HepG2 (cell line): ENCODE results near the gene CACNA1F. TPM values are rescaled to one million over a fixed set of nuclear protein-coding genes. Genes with fewer than 3 reads are reported as not detected.
A peak's percentile ranks its signal among the peaks of the same experiment; 100 is the strongest.

Experiments
- FOXJ3 ChIP-seq: sonication (generic); formaldehyde crosslinking; IDR thresholded peaks from 2 replicates; pipeline ENCODE4 v1.4.0; 2020; ENCODE audit warnings: missing genetic modification reagents, mild to moderate bottlenecking, borderline replicate concordance
- GZF1 ChIP-seq: sonication (generic); formaldehyde crosslinking; IDR thresholded peaks from 2 replicates; pipeline ENCODE4 v1.5.1; 2020; ENCODE audit warnings: mild to moderate bottlenecking, missing genetic modification reagents
- HMG20B ChIP-seq: conservative IDR thresholded peaks from 2 replicates; pipeline ENCODE4 v1.6.1; 2016; ENCODE audit warnings: missing genetic modification reagents, missing compliant biosample characterization
- HOXA5 ChIP-seq: sonication (generic); formaldehyde crosslinking; IDR thresholded peaks from 2 replicates; pipeline ENCODE4 v1.4.0; 2020; ENCODE audit warnings: missing genetic modification reagents
- IRF2 ChIP-seq: IDR thresholded peaks from 2 replicates; pipeline ENCODE4 v1.6.1; 2018; ENCODE audit warnings: missing genetic modification reagents, missing compliant biosample characterization
- KDM4B ChIP-seq: sonication (generic); formaldehyde crosslinking; IDR thresholded peaks from 2 replicates; pipeline ENCODE4 v1.4.0; 2020; ENCODE audit warnings: missing genetic modification reagents
- KDM6A ChIP-seq: IDR thresholded peaks from 2 replicates; pipeline ENCODE4 v1.6.1; 2016; ENCODE audit warnings: low read depth
- NFATC3 ChIP-seq: sonication (generic); formaldehyde crosslinking; IDR thresholded peaks from 2 replicates; pipeline ENCODE4 v1.5.1; 2020; ENCODE audit warnings: mild to moderate bottlenecking, missing genetic modification reagents
- SMC3 ChIP-seq: IDR thresholded peaks from 2 replicates; pipeline ENCODE4 v1.6.1; 2011; ENCODE audit warnings: low read length, improper control_type of control experiment
- STAT5B ChIP-seq: sonication (generic); formaldehyde crosslinking; IDR thresholded peaks from 2 replicates; pipeline ENCODE4 v1.4.0; 2020; ENCODE audit warnings: missing genetic modification reagents
- THYN1 ChIP-seq: sonication (generic); formaldehyde crosslinking; IDR thresholded peaks from 2 replicates; pipeline ENCODE4 v1.8.1; 2023; ENCODE audit warnings: low read depth, mild to moderate bottlenecking, moderate library complexity, missing genetic modification reagents, borderline replicate concordance
- YEATS2 ChIP-seq: sonication (generic); formaldehyde crosslinking; IDR thresholded peaks from 2 replicates; pipeline ENCODE4 v1.4.0; 2020; ENCODE audit warnings: missing genetic modification reagents, borderline replicate concordance
- ZMAT3 ChIP-seq: sonication (generic); formaldehyde crosslinking; conservative IDR thresholded peaks from 2 replicates; pipeline ENCODE4 v1.7.0; 2021; ENCODE audit warnings: missing genetic modification reagents
- ZNF101 ChIP-seq: sonication (generic); formaldehyde crosslinking; IDR thresholded peaks from 2 replicates; pipeline ENCODE4 v1.4.0; 2020; ENCODE audit warnings: mild to moderate bottlenecking, low read depth, missing genetic modification reagents, borderline replicate concordance
- ZNF205 ChIP-seq: IDR thresholded peaks from 2 replicates; pipeline ENCODE4 v1.6.1; 2018; ENCODE audit warnings: missing biosample characterization, missing genetic modification reagents
- ZNF282 ChIP-seq: fragments of 450-650 bp; IDR thresholded peaks from 2 replicates; pipeline ENCODE4 v1.6.1; 2018; ENCODE audit not compliant: partially characterized antibody
- ZNF44 ChIP-seq: sonication (generic); formaldehyde crosslinking; IDR thresholded peaks from 2 replicates; pipeline ENCODE4 v1.5.1; 2020; ENCODE audit warnings: mild to moderate bottlenecking, missing genetic modification reagents
- ZNF460 ChIP-seq: sonication (generic); formaldehyde crosslinking; IDR thresholded peaks from 2 replicates; pipeline ENCODE4 v1.5.1; 2020; ENCODE audit warnings: missing genetic modification reagents, mild to moderate bottlenecking, borderline replicate concordance
- ZNF605 ChIP-seq: sonication (generic); formaldehyde crosslinking; IDR thresholded peaks from 2 replicates; pipeline ENCODE4 v1.8.0; 2022; ENCODE audit warnings: mild to moderate bottlenecking, missing genetic modification reagents
- ZNF713 ChIP-seq: sonication (generic); formaldehyde crosslinking; IDR thresholded peaks from 2 replicates; pipeline ENCODE4 v1.4.0; 2020; ENCODE audit warnings: mild to moderate bottlenecking, missing genetic modification reagents
- ZNF781 ChIP-seq: sonication (generic); formaldehyde crosslinking; IDR thresholded peaks from 2 replicates; pipeline ENCODE4 v1.5.1; 2020; ENCODE audit warnings: borderline replicate concordance, mild to moderate bottlenecking, missing genetic modification reagents; ENCODE audit errors: not compliant biosample characterization
- ZNF879 ChIP-seq: sonication (generic); formaldehyde crosslinking; IDR thresholded peaks from 2 replicates; pipeline ENCODE4 v1.8.1; 2023; ENCODE audit warnings: missing genetic modification reagents
- ZSCAN21 ChIP-seq: sonication (generic); formaldehyde crosslinking; IDR thresholded peaks from 2 replicates; pipeline ENCODE4 v1.8.0; 2022; ENCODE audit warnings: mild to moderate bottlenecking, missing genetic modification reagents, moderate library complexity, borderline replicate concordance
- ZSCAN22 ChIP-seq: sonication (generic); formaldehyde crosslinking; IDR thresholded peaks from 2 replicates; pipeline ENCODE4 v1.4.0; 2020; ENCODE audit warnings: mild to moderate bottlenecking, missing genetic modification reagents
- polyA plus RNA-seq, 8 experiments: library from polyadenylated mRNA; depleted of rRNA in 3 of 8; stranded (reverse) in 7 of 8; unstranded in 1 of 8; fragments of >200 nt; fragmentation: Illumina TruSeq in 4 of 8; extraction: Trizol in 4 of 8; gene quantifications; 2 replicates each; pipeline versions ENCODE4 v1.2.1 to v1.2.3, GENCODE V29; 2011 to 2016; ENCODE audit warnings: low read depth in 4 of 8, missing spikeins in 1 of 8, mixed read lengths in 1 of 8; ENCODE audit not compliant: insufficient read depth in 1 of 8
- total RNA-seq, 5 experiments: library from RNA; depleted of rRNA; stranded (reverse); fragments of >200 nt; fragmentation: Illumina TruSeq; extraction: Trizol; gene quantifications; 2 replicates each; pipeline ENCODE4 v1.2.3, GENCODE V29; 2016; ENCODE audit warnings: low read depth in 1 of 5
- TF ChIP-seq, protein P1 (sequence below): sonication (generic); formaldehyde crosslinking; IDR thresholded peaks from 2 replicates; pipeline ENCODE4 v1.5.1; 2020; ENCODE audit warnings: mild to moderate bottlenecking, missing genetic modification reagents, moderate library complexity
- TF ChIP-seq, protein P2 (sequence below): sonication (generic); formaldehyde crosslinking; IDR thresholded peaks from 2 replicates; pipeline ENCODE4 v1.4.0; 2020; ENCODE audit warnings: missing genetic modification reagents
- TF ChIP-seq, protein P3 (sequence below): sonication (generic); formaldehyde crosslinking; IDR thresholded peaks from 2 replicates; pipeline ENCODE4 v1.8.1; 2023; ENCODE audit warnings: mild to moderate bottlenecking, moderate library complexity, missing genetic modification reagents

Gene CACNA1F
- total and polyA plus RNA-seq, 2 of the 13 experiments (the other 11 are each of a cell fraction or from before 2014, with no cell fraction given): 0.03 TPM; not detected in 1

DNA sequence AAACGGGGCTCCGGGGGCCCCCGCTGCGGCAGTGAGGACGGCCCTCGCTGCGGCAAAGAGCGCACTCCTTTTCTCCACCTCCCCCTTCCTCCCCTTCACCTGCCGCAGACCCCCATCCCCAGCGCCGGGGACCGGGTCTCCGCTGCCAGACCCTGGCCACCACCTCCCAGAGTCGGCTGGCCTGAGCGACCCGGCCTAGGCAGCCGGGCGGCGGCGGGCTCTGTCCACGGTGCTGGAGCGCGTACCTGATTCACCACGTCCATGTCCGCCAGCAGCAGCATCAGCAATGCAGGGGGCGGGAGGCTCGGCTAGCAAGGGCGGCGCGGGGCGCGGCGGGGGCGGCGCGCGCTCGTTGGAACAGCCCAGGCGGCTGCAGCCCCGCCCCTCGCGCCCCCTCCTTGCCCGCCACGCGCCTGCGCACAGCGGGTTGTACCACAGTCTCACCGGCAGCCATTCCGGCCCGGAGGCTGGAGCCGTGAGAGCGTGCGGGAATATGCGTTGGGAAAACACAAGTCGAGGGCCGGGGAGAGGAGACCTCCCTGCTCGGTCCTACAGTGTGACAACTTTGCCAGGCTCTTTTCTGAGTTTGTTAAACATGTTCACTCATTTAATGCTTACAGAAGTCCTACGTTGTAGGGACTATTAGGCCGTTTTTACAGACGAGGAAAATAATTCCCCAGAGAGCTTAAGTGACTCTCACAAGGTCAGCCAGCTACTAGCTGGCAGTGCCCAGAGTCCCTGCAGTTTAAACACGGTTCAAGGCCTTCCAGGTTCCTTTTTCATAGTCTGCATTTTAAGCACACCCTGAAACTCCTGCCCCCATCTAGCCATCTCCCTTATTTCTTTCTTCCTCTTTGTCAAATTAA is 33.0 kb downstream of the CACNA1F start, which contains the start of gene SYP (continued):
- TF ChIP-seq ZMAT3 (CRISPR knock-in tag): peak; percentile 96
- no peak for TF ChIP-seq ZSCAN22 (CRISPR knock-in tag)
- TF ChIP-seq, protein P1, sequence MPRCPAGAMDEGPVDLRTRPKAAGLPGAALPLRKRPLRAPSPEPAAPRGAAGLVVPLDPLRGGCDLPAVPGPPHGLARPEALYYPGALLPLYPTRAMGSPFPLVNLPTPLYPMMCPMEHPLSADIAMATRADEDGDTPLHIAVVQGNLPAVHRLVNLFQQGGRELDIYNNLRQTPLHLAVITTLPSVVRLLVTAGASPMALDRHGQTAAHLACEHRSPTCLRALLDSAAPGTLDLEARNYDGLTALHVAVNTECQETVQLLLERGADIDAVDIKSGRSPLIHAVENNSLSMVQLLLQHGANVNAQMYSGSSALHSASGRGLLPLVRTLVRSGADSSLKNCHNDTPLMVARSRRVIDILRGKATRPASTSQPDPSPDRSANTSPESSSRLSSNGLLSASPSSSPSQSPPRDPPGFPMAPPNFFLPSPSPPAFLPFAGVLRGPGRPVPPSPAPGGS (CRISPR knock-in tag): peak; percentile 75
- TF ChIP-seq ZNF713: no peak
- TF ChIP-seq ZNF781: no peak
- TF ChIP-seq, protein P2, sequence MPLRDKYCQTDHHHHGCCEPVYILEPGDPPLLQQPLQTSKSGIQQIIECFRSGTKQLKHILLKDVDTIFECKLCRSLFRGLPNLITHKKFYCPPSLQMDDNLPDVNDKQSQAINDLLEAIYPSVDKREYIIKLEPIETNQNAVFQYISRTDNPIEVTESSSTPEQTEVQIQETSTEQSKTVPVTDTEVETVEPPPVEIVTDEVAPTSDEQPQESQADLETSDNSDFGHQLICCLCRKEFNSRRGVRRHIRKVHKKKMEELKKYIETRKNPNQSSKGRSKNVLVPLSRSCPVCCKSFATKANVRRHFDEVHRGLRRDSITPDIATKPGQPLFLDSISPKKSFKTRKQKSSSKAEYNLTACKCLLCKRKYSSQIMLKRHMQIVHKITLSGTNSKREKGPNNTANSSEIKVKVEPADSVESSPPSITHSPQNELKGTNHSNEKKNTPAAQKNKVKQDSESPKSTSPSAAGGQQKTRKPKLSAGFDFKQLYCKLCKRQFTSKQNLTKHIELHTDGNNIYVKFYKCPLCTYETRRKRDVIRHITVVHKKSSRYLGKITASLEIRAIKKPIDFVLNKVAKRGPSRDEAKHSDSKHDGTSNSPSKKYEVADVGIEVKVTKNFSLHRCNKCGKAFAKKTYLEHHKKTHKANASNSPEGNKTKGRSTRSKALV (CRISPR knock-in tag): 0 out of 2 replicates have a peak, but pooled peaks have one; percentile 41
- TF ChIP-seq YEATS2 (CRISPR knock-in tag): peak; percentile 48; the same call in 1 of the 2 replicates
- TF ChIP-seq KDM6A (CRISPR knock-in tag): no peak
- TF ChIP-seq NFATC3 (CRISPR knock-in tag): no peak
- peak; percentile 90 for TF ChIP-seq HOXA5 (CRISPR knock-in tag)
- TF ChIP-seq IRF2 (CRISPR knock-in tag): 0 out of 2 replicates have a peak, but pooled peaks have one; percentile 36
- peak; percentile 74 for TF ChIP-seq ZNF205 (CRISPR knock-in tag)
- TF ChIP-seq ZSCAN21: peak; percentile 90
- TF ChIP-seq KDM4B (CRISPR knock-in tag): peak; percentile 54; the same call in 1 of the 2 replicates
- TF ChIP-seq ZNF282: no peak
- no peak for TF ChIP-seq GZF1
- no peak for TF ChIP-seq HMG20B (CRISPR knock-in tag)
- TF ChIP-seq ZNF460 (CRISPR knock-in tag): no peak
- TF ChIP-seq, protein P3, sequence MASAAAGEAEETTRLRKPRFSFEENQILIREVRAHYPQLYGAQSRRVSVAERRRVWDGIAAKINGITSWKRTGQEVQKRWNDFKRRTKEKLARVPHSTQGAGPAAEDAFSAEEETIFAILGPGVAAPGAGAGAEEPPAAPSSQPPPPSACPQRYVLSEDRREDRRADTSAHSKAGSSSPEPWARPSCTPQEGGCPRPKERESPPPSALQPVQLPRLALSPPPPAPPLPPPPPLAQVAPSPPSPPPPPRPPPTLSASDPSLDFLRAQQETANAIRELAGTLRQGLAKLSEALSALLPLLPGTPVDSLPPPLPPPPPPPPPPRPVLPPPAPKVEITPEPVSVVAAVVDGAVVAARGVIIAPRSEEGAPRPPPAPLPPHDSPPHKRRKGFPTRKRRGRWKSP: no peak
- no peak for TF ChIP-seq ZNF44 (CRISPR knock-in tag)
- TF ChIP-seq THYN1 (CRISPR knock-in tag): no peak
- no peak for TF ChIP-seq FOXJ3
- no peak for TF ChIP-seq ZNF101 (CRISPR knock-in tag)
- TF ChIP-seq STAT5B (CRISPR knock-in tag): no peak; the same call in 1 of the 2 replicates
- peak; percentile 86 for TF ChIP-seq ZNF605 (CRISPR knock-in tag)
- no peak for TF ChIP-seq SMC3
- 0 out of 2 replicates have a peak, but pooled peaks have one; percentile 44 for TF ChIP-seq ZNF879
